B cell (primary cell): ENCODE measurements around the gene AHDC1. TPM values are rescaled to one million over a fixed set of nuclear protein-coding genes. Genes with fewer than 3 reads are reported as not detected.

Experiments
- ATAC-seq: fragments of 200-7000 bp; cut with Tn5 transposase; one replicate; pipeline ENCODE4 v1.10.0; 2021; ENCODE audit warnings: low read depth, mild to moderate bottlenecking, moderate number of reproducible peaks, moderate library complexity
- CTCF ChIA-PET: fragments of 350-600 bp; sonication (Branson Sonifier 250); formaldehyde crosslinking; loops from one replicate; lab custom pipeline; 2021; ENCODE audit warnings: antibody characterized with exemption, inconsistent platforms; lab: Charles Lee
- POLR2A ChIA-PET: fragments of 350-600 bp; sonication (Branson Sonifier 250); formaldehyde crosslinking; loops from one replicate; lab custom pipeline; 2021; ENCODE audit warnings: antibody characterized with exemption; lab: Charles Lee
- DNase-seq: peaks from one replicate; pipeline ENCODE4 v3.0.0; 2013
- H2AFZ ChIP-seq: 2 replicates; pipeline ENCODE4 v1.6.1; 2012; ENCODE audit warnings: mild to moderate bottlenecking, low read depth, low read length; ENCODE audit not compliant: insufficient read depth, poor library complexity, severe bottlenecking
- H3K27ac ChIP-seq, 2 donors: 1 replicate in 1 of 2; 2 replicates in 1 of 2; pipeline ENCODE4 v1.5.1; 2012 to 2013; ENCODE audit warnings: low read length in 2 of 2, mild to moderate bottlenecking in 2 of 2, moderate library complexity in 1 of 2
- H3K27me3 ChIP-seq, 4 experiments: fragments of 200-600 bp in 1 of 4; sonication (generic) in 1 of 4; replicated peaks in 1 of 4; 1 replicate in 2 of 4; 2 replicates in 2 of 4; pipeline versions ENCODE4 v1.6.1 to v1.7.0; 2013 to 2016; ENCODE audit warnings: low read length in 3 of 4, mild to moderate bottlenecking in 2 of 4, mixed read lengths in 1 of 4, moderate library complexity in 1 of 4; ENCODE audit not compliant: insufficient read depth in 4 of 4, control insufficient read depth in 3 of 4; ENCODE audit errors: control extremely low read depth in 1 of 4
- H3K36me3 ChIP-seq, 2 experiments: replicated peaks in 1 of 2; 1 replicate in 1 of 2; 2 replicates in 1 of 2; pipeline versions ENCODE4 v1.6.1 to v1.7.1; 2013; ENCODE audit warnings: low read length in 1 of 2; ENCODE audit not compliant: insufficient read depth in 2 of 2, control insufficient read depth in 1 of 2; ENCODE audit errors: control extremely low read depth in 1 of 2, extremely low read depth in 1 of 2
- H3K4me1 ChIP-seq, 2 donors: fragments of 200-600 bp in 1 of 2; sonication (generic) in 1 of 2; 1 replicate in 1 of 2; 2 replicates in 1 of 2; pipeline versions ENCODE4 v1.5.1 to v1.6.1; 2013 to 2017; ENCODE audit warnings: low read length in 2 of 2; ENCODE audit not compliant: control insufficient read depth in 2 of 2, insufficient read depth in 2 of 2
- H3K4me2 ChIP-seq: replicated peaks from 2 replicates; pipeline ENCODE3; 2012; ENCODE audit warnings: mild to moderate bottlenecking, low read depth, low read length; ENCODE audit not compliant: poor library complexity, severe bottlenecking
- H3K4me3 ChIP-seq, 5 experiments: fragments of 200-600 bp in 1 of 5; sonication (generic) in 1 of 5; 1 replicate in 3 of 5; 2 replicates in 2 of 5; pipeline versions ENCODE4 v1.5.1 to v1.7.0; 2011 to 2016; ENCODE audit warnings: low read length in 4 of 5, mild to moderate bottlenecking in 4 of 5, low read depth in 2 of 5, control low read depth in 1 of 5, moderate library complexity in 1 of 5; ENCODE audit not compliant: insufficient read depth in 1 of 5; ENCODE audit errors: control extremely low read depth in 1 of 5, extremely low read depth in 1 of 5
- H3K79me2 ChIP-seq: fragments of 200-600 bp; sonication (generic); one replicate; pipeline ENCODE4 v1.6.0; 2016; ENCODE audit warnings: low read length; ENCODE audit not compliant: control insufficient read depth, insufficient read depth
- H3K9ac ChIP-seq: fragments of 200-600 bp; sonication (generic); 2 replicates; pipeline ENCODE4 v1.6.1; 2017; ENCODE audit warnings: mild to moderate bottlenecking, low read length, moderate library complexity
- H3K9me3 ChIP-seq, 3 donors: one replicate each; pipeline versions ENCODE4 v1.6.1 to v1.7.1; 2013; ENCODE audit warnings: low read length in 2 of 3; ENCODE audit not compliant: control insufficient read depth in 2 of 3, insufficient read depth in 1 of 3; ENCODE audit errors: control extremely low read depth in 1 of 3
- H4K20me1 ChIP-seq: 2 replicates; pipeline ENCODE4 v1.6.0; 2012; ENCODE audit warnings: mild to moderate bottlenecking, low read length; ENCODE audit not compliant: insufficient read depth, control insufficient read depth, poor library complexity, severe bottlenecking
- H3K27ac Mint-ChIP-seq: one replicate; pipeline ENCODE4 v1.8.0; 2021; ENCODE audit warnings: mixed read lengths
- H3K27me3 Mint-ChIP-seq: one replicate; pipeline ENCODE4 v1.8.0; 2021; ENCODE audit warnings: mixed read lengths
- H3K4me1 Mint-ChIP-seq: one replicate; pipeline ENCODE4 v1.8.0; 2021; ENCODE audit warnings: mixed read lengths
- H3K4me3 Mint-ChIP-seq: one replicate; pipeline ENCODE4 v1.8.0; 2021; ENCODE audit warnings: mixed read lengths
- H3K9me3 Mint-ChIP-seq: one replicate; pipeline ENCODE4 v1.8.0; 2022; ENCODE audit warnings: mixed read lengths; ENCODE audit not compliant: insufficient read depth
- EZH2 ChIP-seq: IDR thresholded peaks from 2 replicates; pipeline ENCODE4 v1.6.1; 2012; ENCODE audit warnings: borderline replicate concordance, low read depth, mild to moderate bottlenecking, moderate library complexity, low read length; ENCODE audit not compliant: insufficient read depth, poor library complexity, severe bottlenecking
- WGBS: methylation state at CpG from one replicate; pipeline ENCODE4 v1.1.5; 2013; ENCODE audit warnings: missing lambda C conversion rate; ENCODE audit not compliant: insufficient coverage; 5-methylcytosine and 5-hydroxymethylcytosine counted together
- intact Hi-C: fragments of 100-400 bp; cut with micrococcal nuclease; formaldehyde crosslinking; loops from one replicate; pipeline ENCODE4 v1.10.0; 2022
- polyA minus RNA-seq: library from RNA; depleted of rRNA, polyadenylated mRNA; stranded (reverse); fragments of >200 nt; gene quantifications from 2 replicates; pipeline ENCODE4 v1.2.3, GENCODE V29; 2012
- polyA plus RNA-seq: library from polyadenylated mRNA; depleted of rRNA; stranded (reverse); fragments of >200 nt; gene quantifications from 2 replicates; pipeline ENCODE4 v1.2.3, GENCODE V29; 2012
- total RNA-seq, 2 donors: library from RNA; stranded (reverse); fragments of 120-200 nt in 1 of 2; gene quantifications; 1 replicate in 1 of 2; 2 replicates in 1 of 2; pipeline versions ENCODE4 v1.2.3 to v1.2.4, GENCODE V29; 2013 to 2022

The AHDC1 gene
- total RNA-seq: 29.9 and 32.0 TPM in 2 replicates
- total RNA-seq (2013): 4.1 TPM
- polyA plus RNA-seq: 5.5 and 6.2 TPM in 2 replicates
- polyA minus RNA-seq: 8.8 and 14.0 TPM in 2 replicates

- H3K27me3 Mint-ChIP-seq: no peaks in the 10 kb centered on the region
- H3K27ac Mint-ChIP-seq: peak within 1 kb of the TSS; percentile 90
- peak within 1 kb of the TSS; percentile 77 for H3K9ac ChIP-seq
- TF ChIP-seq EZH2: no peak
- no peaks in the 10 kb centered on the region for H3K36me3 ChIP-seq
- under 1% methylated on average over 65 of the region's 74 CpGs for WGBS
- peaks cover 53% of the 10 kb centered on the region for H3K79me2 ChIP-seq
- peaks cover 43 to 66% of the 10 kb centered on the region in 2 donors for H3K4me1 ChIP-seq
- DNase-seq (peak; percentile 93), ATAC-seq (peak; percentile 78)
- peak within 1 kb of the TSS; percentile 32 to 74 for H3K27ac ChIP-seq
- peaks cover 50% of the 10 kb centered on the region for H3K4me1 Mint-ChIP-seq
- peak within 1 kb of the TSS; percentile 94 for H3K4me3 Mint-ChIP-seq
- H3K27me3 ChIP-seq: no peaks in the 10 kb centered on the region
- peak within 1 kb of the TSS; percentile 81 for H2AFZ ChIP-seq
- H3K4me3 ChIP-seq: peak within 1 kb of the TSS; percentile 63 to 90 (median 79)
- H3K9me3 ChIP-seq: no peaks in the 10 kb centered on the region
- intact Hi-C loops: loop anchor here (1.0 to 10.0 kb wide), 4 partner anchors 121 to 282 kb away; partner anchors contain the start of genes FAM76A, GPR3 and TMEM222
- H3K4me2 ChIP-seq: peak within 1 kb of the TSS; percentile 98
- peaks cover 37% of the 10 kb centered on the region for H4K20me1 ChIP-seq
- no peaks in the 10 kb centered on the region for H3K9me3 Mint-ChIP-seq
- POLR2A ChIA-PET: interaction anchor here (0.5 to 2.8 kb wide), 13 partner anchors 19 to 307 kb away, joined by 3 to 12 read pairs (median 4); partner anchors contain the start of gene WASF2
- CTCF ChIA-PET: interaction anchor here (1.0 to 20.3 kb wide), 17 partner anchors 28 to 560 kb away, joined by 3 to 473 read pairs (median 20); partner anchors contain the start of gene IFI6
Measured at GRCh38 chr1:27603681-27604578, at the start of gene AHDC1. Gene AHDC1 (minus strand): TSS chr1:27604144. CDS start chr1:27552115, 52,029 bp downstream.

- Histone ChIP-seq H3K9ac (no peak overlapping the region), H3K27ac (no peak overlapping the region), H2AFZ (no peak overlapping the region), H3K36me3 (no peaks in the 10 kb centered on the region), H3K9me3 (no peaks in the 10 kb centered on the region), H3K4me2 (no peak overlapping the region), H3K79me2 (no peaks in the 10 kb centered on the region), H3K4me3 (no peak overlapping the region), H4K20me1 (no peaks in the 10 kb centered on the region), H3K4me1 (peaks cover 0 to 17% of the 10 kb centered on the region in 2 donors), H3K27me3 (no peaks in the 10 kb centered on the region)
- no peak overlapping the region for H3K4me3 Mint-ChIP-seq
- ChIA-PET POLR2A (interaction anchor here (0.6 kb wide), 1 partner anchor 263 kb away, joined by 3 read pairs; no protein-coding TSS in a partner anchor), CTCF (interaction anchor here (1.5 kb wide), 1 partner anchor 45 kb away, joined by 4 read pairs; no protein-coding TSS in a partner anchor)
- peak overlapping the region; percentile 6 for H3K27ac Mint-ChIP-seq
- H3K9me3 Mint-ChIP-seq: no peaks in the 10 kb centered on the region
- TF ChIP-seq EZH2: no peak
- DNase-seq (no peak), ATAC-seq (no peak)
- peaks cover 14% of the 10 kb centered on the region for H3K4me1 Mint-ChIP-seq
- WGBS: 100% methylated on average over 1 of the region's 5 CpGs
- H3K27me3 Mint-ChIP-seq: no peaks in the 10 kb centered on the region
- intact Hi-C loops: no loop called here
Measured at GRCh38 chr1:27652111-27652864, 48.3 kb upstream of the AHDC1 start.
